IPS-NIHi7 (cell line): ENCODE results near the gene CD79B.
"Not testable (repeated sequence)": the region's sequence is repeated elsewhere in the genome, so short reads cannot be mapped to it uniquely, and the experiment has no call there.

Source experiments
- DNase-seq: peaks from one replicate; pipeline ENCODE4 v3.0.0; 2012; ENCODE audit warnings: mixed read lengths; ENCODE audit errors: extremely low spot score

Gene CD79B

GRCh38 chr17:63911041-63911635 lies 21.0 kb downstream of the CD79B start, which contains the start of gene CSHL1:
TSS of gene CSHL1 (minus strand) at chr17:63911258. CDS start at chr17:63911196, 62 bp downstream.
- no peak for DNase-seq

GRCh38 chr17:63910096-63910495 lies 22.0 kb downstream of the CD79B start:
- no peak for DNase-seq

GRCh38 chr17:63909586-63909985 lies 22.5 kb downstream of the CD79B start:
- not testable (repeated sequence) for DNase-seq

GRCh38 chr17:63907161-63907778 lies 24.9 kb downstream of the CD79B start:
- peak; percentile 12 for DNase-seq

GRCh38 chr17:63904796-63905195 lies 27.3 kb downstream of the CD79B start:
- not testable (repeated sequence) for DNase-seq

- DNase-seq, result not testable (repeated sequence)
Measured at GRCh38 chr17:63903787-63904201, 28.3 kb downstream of the CD79B start.

- not testable (repeated sequence) for DNase-seq
Measured at GRCh38 chr17:63901971-63902370, 30.2 kb downstream of the CD79B start.

- DNase-seq, result not testable (repeated sequence)
Measured at GRCh38 chr17:63898899-63899798, 33.0 kb downstream of the CD79B start.

GRCh38 chr17:63896524-63897354 lies 35.4 kb downstream of the CD79B start, which contains the start of gene CSH1:
TSS of gene CSH1 (minus strand) at chr17:63896574. CDS start at chr17:63896511, 63 bp downstream.
- not testable (repeated sequence) for DNase-seq

- DNase-seq, result not testable (repeated sequence)
Measured at GRCh38 chr17:63894821-63895220, 37.3 kb downstream of the CD79B start.

GRCh38 chr17:63894021-63894420 lies 38.1 kb downstream of the CD79B start:
- DNase-seq, result not testable (repeated sequence)

- DNase-seq, result not testable (repeated sequence)
Measured at GRCh38 chr17:63892316-63893037, 39.7 kb downstream of the CD79B start.

- DNase-seq, result peak; percentile 24
Measured at GRCh38 chr17:63889026-63889848, 42.9 kb downstream of the CD79B start.

- DNase-seq, result not testable (repeated sequence)
Measured at GRCh38 chr17:63885119-63885518, 47.0 kb downstream of the CD79B start.

GRCh38 chr17:63882626-63883126 lies 49.5 kb downstream of the CD79B start:
- not testable (repeated sequence) for DNase-seq

GRCh38 chr17:63881935-63882601 lies 50.1 kb downstream of the CD79B start, which contains the start of gene GH2:
TSS of gene GH2 (minus strand) at chr17:63881944. CDS start at chr17:63881801, 143 bp downstream.
- peak; percentile 86 for DNase-seq

- peak; percentile 74 for DNase-seq
Measured at GRCh38 chr17:63881337-63881736, 50.8 kb downstream of the CD79B start.

GRCh38 chr17:63880706-63881105 lies 51.4 kb downstream of the CD79B start:
- no peak for DNase-seq
